ENCODE measurements around the gene UBE4A. TPM values are rescaled to one million over a fixed set of nuclear protein-coding genes. Genes with fewer than 3 reads are reported as not detected.

The UBE4A gene
- total RNA-seq, 1 donor from 2014 or later = 49.2 TPM

- Mint-ChIP-seq H3K27ac (peak overlapping the region; percentile 12), H3K4me3 (ENCODE audit: low read depth) (no peak overlapping the region), H3K4me1 (ENCODE audit: low read depth) (peaks cover 49% of the 10 kb centered on the region), H3K9me3 (ENCODE audit: low read depth) (no peaks in the 10 kb centered on the region), H3K27me3 (no peaks in the 10 kb centered on the region), H3K36me3 (ENCODE audit: insufficient read depth) (peaks cover 8% of the 10 kb centered on the region)
- no peak for TF ChIP-seq CTCF (IDR thresholded peaks at IDR 0.05; ENCODE audit: unreplicated experiment)
- no peak for DNase-seq (ENCODE audit: low spot score, unreplicated experiment)
Measured at GRCh38 chr11:118442908-118443589, 83.6 kb downstream of the UBE4A start.

DNA sequence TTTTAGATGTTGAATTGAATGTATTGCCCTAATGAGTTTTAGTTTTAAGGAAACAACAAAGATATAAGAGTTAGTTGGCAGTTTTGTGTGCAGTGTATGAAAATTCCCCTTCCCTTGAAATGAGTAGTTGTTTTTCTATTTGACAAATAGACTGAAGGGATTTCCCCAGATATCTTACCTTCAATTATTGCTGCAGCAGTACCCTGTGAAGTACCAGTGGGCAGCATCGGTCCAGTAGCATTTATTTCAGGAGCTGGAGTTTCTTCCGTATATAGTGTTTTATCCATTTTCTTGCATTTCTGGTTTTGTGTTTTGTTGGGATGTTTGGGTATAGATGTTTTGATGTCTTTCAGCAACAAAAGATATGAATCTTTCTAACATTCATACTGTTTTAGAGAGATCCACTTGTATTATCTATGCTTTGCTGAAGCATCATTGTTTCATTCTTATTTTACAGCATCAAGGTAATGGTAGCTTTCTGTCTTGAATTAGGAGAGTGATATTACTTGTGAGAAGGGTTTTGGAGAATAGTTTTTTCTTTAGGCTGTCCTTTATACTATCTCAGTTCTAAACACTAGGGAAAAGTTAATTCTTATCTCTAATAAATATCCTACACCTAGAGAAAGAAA lies 84.3 kb downstream of the UBE4A start:
- DNase-seq (ENCODE audit: low spot score, unreplicated experiment) = no peak
- peaks cover 8% of the 10 kb centered on the region for H3K36me3 Mint-ChIP-seq (ENCODE audit: insufficient read depth)
- peak overlapping the region; percentile 12 for H3K27ac Mint-ChIP-seq
- TF ChIP-seq CTCF (IDR thresholded peaks at IDR 0.05; ENCODE audit: unreplicated experiment) = no peak
- peaks cover 42% of the 10 kb centered on the region for H3K4me1 Mint-ChIP-seq (ENCODE audit: low read depth)
- no peak overlapping the region for H3K4me3 Mint-ChIP-seq (ENCODE audit: low read depth)
- no peaks in the 10 kb centered on the region for H3K9me3 Mint-ChIP-seq (ENCODE audit: low read depth)
- no peaks in the 10 kb centered on the region for H3K27me3 Mint-ChIP-seq

DNA sequence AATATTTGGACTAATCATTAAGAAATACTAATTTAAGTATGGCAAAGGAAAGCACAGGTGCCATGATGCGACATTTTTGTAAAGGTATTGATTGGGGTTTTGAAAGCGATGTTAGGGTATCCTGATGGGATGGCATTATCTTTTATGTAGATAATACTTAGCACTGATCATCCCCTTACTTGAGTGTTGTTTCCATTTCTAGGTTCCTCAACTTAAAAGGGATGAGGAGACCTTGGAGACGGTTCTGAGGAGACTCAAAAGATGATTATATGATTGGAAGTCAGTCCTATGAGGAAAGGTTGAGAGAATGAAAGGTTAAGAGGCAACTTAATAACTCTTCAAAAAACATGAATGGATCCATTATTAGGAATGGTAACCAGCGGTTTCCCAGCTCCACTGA lies 88.0 kb downstream of the UBE4A start:
- no peak for DNase-seq (ENCODE audit: low spot score, unreplicated experiment)
- Mint-ChIP-seq H3K4me1 (ENCODE audit: low read depth) (peaks cover 20% of the 10 kb centered on the region), H3K9me3 (ENCODE audit: low read depth) (no peaks in the 10 kb centered on the region), H3K27me3 (no peaks in the 10 kb centered on the region), H3K4me3 (ENCODE audit: low read depth) (no peak overlapping the region), H3K27ac (no peak overlapping the region), H3K36me3 (ENCODE audit: insufficient read depth) (peaks cover 10% of the 10 kb centered on the region)
- no peak for TF ChIP-seq CTCF (IDR thresholded peaks at IDR 0.05; ENCODE audit: unreplicated experiment)

DNA sequence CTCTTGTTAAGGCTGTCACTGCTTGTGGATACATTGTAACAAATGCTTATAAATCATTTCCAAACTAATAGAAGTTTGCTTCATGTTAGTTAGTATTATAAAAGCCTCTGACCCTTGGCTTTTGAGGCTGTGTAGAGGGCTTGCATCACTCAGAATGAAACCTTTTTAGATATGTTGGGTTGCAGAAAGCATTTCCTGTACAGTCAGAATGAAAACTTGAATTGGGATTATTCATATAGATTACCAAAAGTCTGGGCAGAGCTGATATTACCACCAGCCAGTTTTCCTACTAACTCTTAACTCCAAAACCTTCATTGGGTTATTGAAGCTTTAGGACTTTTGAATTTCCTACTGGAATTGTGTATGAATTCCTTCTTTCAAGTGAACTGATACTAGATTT lies 88.9 kb downstream of the UBE4A start:
- DNase-seq (ENCODE audit: low spot score, unreplicated experiment) = no peak
- no peak overlapping the region for H3K4me3 Mint-ChIP-seq (ENCODE audit: low read depth)
- peaks cover 12% of the 10 kb centered on the region for H3K36me3 Mint-ChIP-seq (ENCODE audit: insufficient read depth)
- H3K27ac Mint-ChIP-seq = no peak overlapping the region
- no peak for TF ChIP-seq CTCF (IDR thresholded peaks at IDR 0.05; ENCODE audit: unreplicated experiment)
- no peaks in the 10 kb centered on the region for H3K9me3 Mint-ChIP-seq (ENCODE audit: low read depth)
- H3K27me3 Mint-ChIP-seq = no peaks in the 10 kb centered on the region
- peaks cover 14% of the 10 kb centered on the region for H3K4me1 Mint-ChIP-seq (ENCODE audit: low read depth)

Other genes starting within 250 kb of the UBE4A start
- gene SCN4B, start 206.8 kb upstream of the UBE4A start, total RNA-seq = 0.16 TPM in 1 of 2 replicates, not detected in the other
- 0.05 and 0.07 TPM in 2 replicates for gene SCN2B, start 183.0 kb upstream of the UBE4A start, total RNA-seq
- gene JAML, start 134.6 kb upstream of the UBE4A start, total RNA-seq = 0.22 and 0.60 TPM in 2 replicates
- 6.3 and 7.4 TPM in 2 replicates for gene MPZL3, start 107.2 kb upstream of the UBE4A start, total RNA-seq
- gene MPZL2, start 95.3 kb upstream of the UBE4A start, total RNA-seq = 22.4 and 22.9 TPM in 2 replicates
- not detected in 2 replicates for gene CD3E, start 54.9 kb upstream of the UBE4A start, total RNA-seq
- gene CD3D, start 16.9 kb upstream of the UBE4A start, total RNA-seq = not detected in 2 replicates
- gene CD3G, start 15.3 kb upstream of the UBE4A start, total RNA-seq = not detected in 2 replicates
- gene ATP5MG, start 42.0 kb downstream of the UBE4A start, total RNA-seq = 189 and 192 TPM in 2 replicates
- gene KMT2A, start 76.9 kb downstream of the UBE4A start, total RNA-seq = 89.1 and 94.6 TPM in 2 replicates
- 2.2 and 3.3 TPM in 2 replicates for gene TTC36, start 167.9 kb downstream of the UBE4A start, total RNA-seq
- gene TMEM25, start 171.6 kb downstream of the UBE4A start, total RNA-seq = 53.5 and 59.5 TPM in 2 replicates
- gene IFT46, start 206.3 kb downstream of the UBE4A start, total RNA-seq = 23.5 and 23.7 TPM in 2 replicates
- 112 TPM in 2 replicates for gene ARCN1, start 212.8 kb downstream of the UBE4A start, total RNA-seq
- 106 and 110 TPM in 2 replicates for gene PHLDB1, start 248.0 kb downstream of the UBE4A start, total RNA-seq